Measurements from ENCODE around the gene CLTC. TPM values are rescaled to one million over a fixed set of nuclear protein-coding genes. Genes with fewer than 3 reads are reported as not detected.

Gene CLTC
- polyA plus RNA-seq, 3 donors, result 278 to 338 (median 314) TPM

DNA sequence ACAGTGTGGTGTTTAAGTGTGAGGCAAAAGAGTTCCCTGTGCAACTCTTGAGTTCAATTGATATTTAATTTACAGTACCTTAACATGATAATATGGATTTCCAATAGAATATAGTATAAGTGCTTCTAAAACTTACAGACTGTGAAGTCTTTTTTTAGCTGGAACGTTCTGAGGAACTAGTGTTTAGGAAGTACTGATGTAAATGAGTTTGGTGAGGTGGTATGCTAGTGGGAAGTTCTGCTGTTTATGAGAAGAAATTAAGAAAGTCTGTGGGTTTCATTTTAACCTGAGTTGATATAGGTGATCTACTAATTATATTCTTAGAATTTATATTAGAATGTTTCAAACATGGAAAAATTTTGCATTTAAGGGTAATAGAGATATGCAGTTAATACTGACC, 55.5 kb downstream of the CLTC start:
- DNase-seq, result no peak

DNA sequence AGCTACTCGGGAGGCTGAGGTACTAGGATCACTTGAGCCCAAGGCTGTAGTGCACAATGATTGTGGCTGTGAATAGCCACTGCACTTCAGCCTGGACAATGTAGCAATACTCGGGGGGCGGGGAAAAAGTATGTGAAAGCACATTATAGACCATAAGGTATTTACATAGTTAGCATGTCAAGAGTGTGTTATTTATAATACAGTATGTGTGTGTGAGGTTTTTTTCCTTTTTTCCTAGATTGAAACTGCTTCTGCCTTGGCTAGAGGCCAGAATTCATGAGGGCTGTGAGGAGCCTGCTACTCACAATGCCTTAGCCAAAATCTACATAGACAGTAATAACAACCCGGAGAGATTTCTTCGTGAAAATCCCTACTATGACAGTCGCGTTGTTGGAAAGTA, 57.0 kb downstream of the CLTC start:
- DNase-seq, result no peak

DNA sequence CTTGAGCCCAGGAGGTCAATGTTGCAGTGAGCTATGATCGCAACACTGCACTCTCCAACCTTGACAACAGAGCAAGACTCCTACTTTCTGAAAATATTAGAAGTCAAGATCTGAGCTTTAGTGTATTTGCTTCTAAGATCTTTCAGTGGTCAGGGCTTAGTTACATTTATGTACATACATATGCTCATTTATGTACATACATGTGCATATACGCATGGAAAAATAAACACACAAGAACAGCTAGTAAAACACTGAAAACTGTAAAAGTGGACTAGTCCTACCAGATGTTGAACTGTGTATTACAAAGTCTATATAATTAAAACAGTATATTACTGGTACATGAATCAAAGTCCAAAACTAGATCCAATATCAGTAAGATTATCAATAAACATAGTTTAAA, 59.2 kb downstream of the CLTC start:
- no peak for DNase-seq

DNA sequence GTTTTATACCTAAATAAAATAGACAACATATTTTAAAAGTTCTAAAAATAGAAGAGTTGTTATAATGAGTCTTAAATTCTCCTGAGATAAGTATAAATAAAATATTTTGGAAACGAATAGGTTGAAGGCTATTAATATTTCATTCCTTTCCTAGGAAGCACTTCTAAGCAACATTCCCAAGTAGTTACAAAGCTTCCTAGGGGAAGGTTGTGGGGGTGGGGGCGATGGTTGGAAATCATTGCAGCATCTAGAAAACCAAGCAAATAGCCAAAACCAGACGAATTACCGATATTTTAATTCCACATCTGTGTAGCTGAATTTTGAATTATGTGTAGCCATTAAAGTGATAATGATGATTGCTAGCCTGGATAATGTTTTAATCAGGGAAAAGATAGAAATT, 60.6 kb downstream of the CLTC start:
- no peak for DNase-seq

DNA sequence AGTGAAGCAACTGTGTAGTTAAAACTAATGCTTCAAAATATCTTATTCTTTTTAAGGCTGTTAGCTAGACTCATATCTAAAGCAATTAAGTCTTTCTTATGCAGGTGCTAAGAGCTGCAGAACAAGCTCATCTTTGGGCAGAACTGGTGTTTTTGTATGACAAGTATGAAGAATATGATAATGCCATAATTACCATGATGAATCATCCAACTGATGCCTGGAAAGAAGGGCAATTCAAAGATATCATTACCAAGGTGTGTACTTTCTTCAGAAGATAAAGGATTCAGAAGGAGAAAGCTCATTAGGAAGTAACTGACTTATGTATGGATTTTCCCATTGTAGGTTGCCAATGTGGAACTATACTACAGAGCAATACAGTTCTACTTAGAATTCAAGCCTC, 63.6 kb downstream of the CLTC start:
- DNase-seq, result no peak

DNA sequence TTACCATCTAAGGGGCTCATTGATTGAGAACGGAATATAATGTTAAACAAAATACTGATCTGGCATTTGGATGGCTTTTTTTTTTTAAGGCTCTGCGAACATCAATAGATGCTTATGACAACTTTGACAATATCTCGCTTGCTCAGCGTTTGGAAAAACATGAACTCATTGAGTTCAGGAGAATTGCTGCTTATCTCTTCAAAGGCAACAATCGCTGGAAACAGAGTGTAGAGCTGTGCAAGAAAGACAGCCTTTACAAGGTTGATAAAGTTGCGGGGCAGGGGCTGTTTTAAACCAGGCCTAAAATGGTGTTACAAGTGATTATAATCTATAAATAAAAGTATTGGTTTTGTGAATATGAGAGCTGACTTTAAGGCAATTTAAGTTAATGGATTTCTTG, 65.3 kb downstream of the CLTC start:
- no peak for DNase-seq

DNA sequence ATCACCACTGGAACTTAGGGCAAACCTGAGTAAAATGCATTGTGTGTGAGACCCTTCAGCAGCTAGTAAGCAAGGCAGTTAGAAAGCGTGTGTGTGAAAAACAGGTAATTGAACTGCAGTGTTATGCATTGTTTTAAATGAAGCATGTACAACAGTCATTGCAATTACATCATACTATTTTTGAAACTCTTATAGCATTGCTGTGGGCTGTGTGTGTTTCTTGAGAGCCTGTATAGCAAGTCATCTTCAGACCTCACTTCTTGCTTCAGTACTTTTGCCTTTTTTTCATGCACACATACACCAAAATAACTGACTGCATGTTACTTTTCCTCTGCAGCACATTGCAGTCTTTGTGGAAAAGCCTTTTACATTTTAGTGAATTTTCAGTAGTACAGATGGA, 68.3 kb downstream of the CLTC start:
- no peak for DNase-seq

DNA sequence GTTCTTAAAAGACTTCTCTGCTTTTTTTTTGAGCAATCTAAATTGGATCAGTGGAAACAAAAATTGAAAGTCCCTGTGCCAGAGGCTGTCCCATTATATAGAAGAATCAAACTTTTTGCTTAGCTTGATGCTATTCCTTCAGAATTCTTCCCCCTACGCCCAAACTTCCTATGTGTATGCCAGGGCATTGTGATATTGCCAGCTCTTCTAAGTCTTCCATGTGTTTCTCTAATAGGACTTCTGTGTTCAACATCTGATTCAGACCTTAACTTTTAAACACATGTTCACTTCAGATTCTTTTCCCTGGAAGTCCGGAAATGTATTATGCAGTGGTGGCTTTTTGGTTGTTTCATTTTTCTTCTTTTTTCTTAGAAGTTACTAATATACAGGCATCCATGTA, 68.8 kb downstream of the CLTC start:
- DNase-seq, result no peak

DNA sequence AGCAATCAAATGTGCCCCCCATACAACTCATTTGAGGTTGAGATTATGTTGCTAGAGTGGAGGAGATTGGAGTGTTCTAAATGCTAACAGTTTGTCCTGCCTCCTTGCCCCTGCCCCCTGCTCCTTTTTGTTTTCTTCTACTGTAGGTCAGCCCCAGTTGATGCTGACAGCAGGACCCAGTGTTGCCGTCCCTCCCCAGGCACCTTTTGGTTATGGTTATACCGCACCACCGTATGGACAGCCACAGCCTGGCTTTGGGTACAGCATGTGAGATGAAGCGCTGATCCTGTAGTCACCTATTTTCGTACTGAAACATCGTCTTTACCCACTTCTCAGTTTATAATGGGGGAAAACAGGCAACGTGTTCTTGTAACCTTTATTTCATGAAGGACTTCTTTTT, 73.9 kb downstream of the CLTC start:
- DNase-seq, result no peak

DNA sequence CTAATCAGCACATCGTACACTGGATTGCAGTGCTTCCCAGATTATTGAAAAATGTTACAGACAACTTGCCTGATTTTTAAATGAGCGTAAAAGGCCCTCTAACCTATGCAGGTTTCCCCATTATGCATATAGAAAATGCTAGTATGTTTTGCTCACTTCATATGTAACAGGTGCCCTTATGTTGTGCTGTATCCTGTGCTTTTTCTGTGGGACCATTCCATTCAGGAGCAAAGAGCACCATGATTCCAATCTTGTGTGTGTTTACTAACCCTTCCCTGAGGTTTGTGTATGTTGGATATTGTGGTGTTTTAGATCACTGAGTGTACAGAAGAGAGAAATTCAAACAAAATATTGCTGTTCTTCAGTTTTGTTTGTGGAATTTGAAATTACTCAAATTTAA, 74.6 kb downstream of the CLTC start:
- no peak for DNase-seq

DNA sequence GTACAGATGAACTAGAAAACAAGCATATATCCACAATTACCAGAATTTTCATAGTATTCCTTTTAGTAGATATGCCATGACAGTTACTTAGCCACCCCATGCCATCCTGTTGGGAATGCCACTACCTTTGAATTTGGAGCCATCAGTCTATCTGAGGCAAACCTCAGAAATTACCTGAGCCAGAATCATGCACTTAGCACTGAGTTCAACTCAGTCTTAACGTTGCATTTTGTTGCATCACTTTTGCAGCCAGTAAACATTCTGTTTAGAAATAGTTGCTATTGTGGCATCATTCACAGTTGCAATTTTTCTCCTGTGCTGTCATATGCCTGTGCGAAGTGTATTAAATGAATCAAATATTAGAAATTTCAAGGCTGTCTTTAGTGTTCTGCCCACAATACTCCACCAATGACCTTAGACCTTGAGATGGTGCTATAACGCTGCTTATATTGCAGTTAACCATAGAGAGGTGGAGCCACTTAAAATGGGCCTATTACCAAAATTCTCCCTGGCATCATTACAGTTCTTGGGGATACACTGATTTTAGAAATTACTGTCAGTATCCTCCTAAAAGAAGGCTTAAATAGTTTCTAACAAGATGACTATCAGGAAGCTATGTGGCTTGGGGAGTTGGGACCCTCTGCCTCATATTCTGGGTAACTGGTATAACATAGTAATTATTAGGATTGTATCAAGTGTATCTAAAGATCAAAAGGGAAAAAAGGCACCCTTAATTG, 76.4 kb downstream of the CLTC start:
- no peak for DNase-seq

DNA sequence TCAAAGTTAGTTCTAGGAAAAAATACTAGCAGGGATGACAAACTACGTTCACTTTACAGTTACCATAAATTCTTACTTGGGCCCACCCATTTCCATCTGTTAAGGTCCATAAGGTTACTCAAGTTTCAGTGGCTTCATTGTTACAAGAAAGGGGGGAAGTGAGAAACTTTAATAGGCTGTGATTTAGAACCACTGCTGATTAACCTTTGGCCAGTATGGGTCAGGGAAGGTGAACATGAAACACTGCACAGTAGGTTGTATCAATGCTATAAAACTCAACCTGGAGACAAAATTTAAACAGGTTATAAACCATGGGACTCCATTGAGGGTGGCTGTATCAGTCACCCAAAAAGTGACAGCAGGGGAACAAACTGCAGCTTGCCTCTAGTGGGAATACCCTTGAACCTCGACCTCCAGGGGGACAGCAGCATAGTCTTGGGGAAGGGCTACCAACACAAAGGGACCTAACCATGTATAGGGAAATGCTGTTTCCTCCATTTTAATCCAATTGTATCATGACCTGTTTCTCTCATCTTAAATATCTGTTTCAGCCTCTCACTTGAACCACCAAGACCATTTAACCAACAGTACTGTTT, 77.1 kb downstream of the CLTC start:
- no peak for DNase-seq

DNA sequence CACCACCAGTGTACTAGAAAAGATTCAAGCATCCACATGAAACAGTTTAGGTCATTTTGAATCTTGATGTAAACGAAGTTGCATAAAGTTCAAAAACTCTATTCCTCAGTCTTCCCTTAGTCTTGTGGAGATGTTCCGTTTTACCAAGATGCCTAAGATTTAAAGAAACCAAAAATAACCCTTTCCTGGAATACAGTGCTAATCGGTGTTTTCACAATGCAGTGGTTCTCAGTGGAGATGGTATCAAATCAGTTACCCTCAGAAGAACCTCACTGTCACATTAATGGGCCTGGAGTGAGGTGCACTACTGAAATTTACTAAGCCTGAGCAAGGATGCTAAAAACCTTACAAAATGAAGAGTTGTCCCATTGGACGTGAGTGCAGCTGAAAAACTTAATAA, 78.4 kb downstream of the CLTC start:
- DNase-seq, result no peak

DNA sequence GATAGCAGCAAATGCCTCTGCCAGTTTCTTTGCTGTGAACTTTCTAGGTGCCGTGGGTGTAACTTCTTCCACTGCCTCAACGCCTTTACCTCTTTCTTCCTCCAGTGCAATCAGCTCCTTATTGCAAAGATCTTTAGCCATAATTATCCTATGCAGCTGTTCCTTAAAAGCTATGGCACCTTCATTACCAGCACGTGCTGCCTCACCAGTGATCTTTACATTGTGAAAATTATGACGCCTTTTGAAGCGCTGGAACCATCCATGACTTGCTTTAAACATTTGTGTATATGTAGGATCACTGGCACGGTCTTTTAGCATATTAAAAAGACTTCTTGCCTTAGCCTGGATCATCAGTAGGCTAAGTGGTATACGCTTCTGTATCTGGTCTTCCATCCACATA, 79.5 kb downstream of the CLTC start:
- DNase-seq, result no peak

DNA sequence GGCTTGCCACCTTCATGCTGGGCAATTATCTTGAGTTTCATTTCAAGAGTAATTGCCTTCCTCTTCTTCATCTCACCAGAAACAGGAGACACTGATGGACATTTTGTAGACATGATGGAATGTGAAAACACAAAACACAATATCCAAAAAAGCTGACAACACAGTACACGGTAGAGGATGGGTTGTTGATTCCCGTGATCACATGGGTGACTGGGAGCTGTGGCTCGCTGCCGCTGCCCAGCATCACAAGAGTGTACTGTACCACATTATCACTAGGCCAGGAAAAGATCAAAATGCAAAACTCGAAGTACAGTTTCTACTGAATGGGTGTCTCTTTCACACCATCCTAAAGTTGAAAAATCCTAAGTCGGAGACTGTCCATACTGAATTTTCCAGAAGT, 80.1 kb downstream of the CLTC start:
- no peak for DNase-seq

DNA sequence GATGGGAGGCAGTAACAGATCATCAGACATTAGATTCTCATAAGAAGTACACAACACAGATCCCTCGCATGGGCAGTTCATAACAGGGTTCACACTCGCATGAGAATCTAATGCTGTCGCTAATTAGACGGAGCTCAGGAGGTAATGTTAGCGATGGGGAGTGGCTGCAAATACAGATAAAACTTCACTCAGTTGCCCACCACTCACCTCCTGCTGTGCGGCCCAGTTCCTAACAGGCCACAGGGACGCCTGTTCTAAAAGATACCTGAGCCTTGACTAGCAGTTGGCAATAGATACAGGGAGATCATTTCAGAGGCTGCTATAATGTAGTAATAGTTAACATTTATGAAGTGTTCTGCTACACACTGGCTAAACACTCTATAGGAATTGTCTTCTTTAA, 82.6 kb downstream of the CLTC start:
- DNase-seq, result no peak

DNA sequence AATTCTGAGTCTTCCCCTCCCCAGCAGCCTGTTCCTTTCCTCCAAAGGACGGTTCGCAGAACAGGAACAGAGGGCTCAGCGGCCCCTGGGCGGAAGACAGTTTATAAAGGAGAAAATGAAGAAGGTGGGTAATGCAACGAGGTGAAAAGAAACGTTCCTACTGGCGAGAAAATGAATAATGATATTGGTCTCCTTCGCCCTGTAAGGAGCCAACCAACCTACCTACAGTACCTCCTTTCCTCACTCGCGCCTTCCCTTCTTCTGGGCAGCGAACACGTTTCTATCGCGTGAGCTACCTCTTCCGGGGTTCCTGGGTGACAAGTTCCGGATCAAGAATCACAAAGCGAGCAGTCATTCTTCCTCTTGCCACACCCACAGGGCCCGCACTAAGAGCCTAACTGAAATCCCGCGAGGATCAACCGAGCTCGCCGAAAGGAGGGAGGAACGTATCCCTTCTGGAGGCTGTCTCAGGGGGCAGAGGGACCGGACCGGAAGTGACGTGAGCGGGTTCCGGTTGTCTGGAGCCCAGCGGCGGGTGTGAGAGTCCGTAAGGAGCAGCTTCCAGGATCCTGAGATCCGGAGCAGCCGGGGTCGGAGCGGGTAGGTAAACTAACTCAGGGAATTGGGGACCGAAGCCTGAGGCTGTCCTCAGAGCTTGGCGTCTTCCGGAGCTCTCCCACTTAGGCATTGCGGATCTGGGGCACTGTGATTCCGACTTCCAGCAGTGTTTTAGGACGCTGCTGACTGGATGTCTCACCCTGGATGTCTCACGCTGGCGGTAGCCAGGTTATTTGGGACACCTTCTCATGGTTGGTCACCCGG, 87.7 kb downstream of the CLTC start, which contains the start of the genes PTRH2 and VMP1:
Gene PTRH2, minus strand, starts transcription at position 282 of the 822 bp plus-strand sequence. CDS start 9,452 bp downstream, outside the sequence.
Gene VMP1, plus strand, starts transcription at position 506 of the 822 bp plus-strand sequence. CDS start 23,793 bp downstream, outside the sequence.
- DNase-seq, result peak; percentile 100

DNA sequence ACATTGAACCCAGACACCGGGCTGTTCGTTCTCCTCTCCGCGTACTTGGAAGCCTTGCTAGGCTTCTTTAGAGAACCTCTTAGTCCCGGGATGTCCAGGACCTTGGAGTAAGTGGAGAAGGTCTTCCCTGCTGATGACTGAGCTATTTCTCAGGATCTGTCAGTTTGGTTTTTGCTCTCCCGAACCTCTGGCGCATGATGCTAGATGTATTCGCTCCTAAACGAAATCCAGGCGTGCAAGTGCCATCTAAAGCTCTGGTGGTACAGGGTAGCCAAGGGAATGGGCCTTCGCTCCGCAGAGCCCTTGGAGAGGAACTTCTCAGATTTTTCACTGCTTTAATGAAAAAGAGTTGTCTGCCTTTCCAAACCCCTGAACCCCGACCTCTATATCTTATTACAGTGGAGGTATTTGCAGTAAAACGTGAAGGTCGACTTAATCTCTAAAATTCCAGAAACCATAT, 88.3 kb downstream of the CLTC start:
- DNase-seq, result no peak

DNA sequence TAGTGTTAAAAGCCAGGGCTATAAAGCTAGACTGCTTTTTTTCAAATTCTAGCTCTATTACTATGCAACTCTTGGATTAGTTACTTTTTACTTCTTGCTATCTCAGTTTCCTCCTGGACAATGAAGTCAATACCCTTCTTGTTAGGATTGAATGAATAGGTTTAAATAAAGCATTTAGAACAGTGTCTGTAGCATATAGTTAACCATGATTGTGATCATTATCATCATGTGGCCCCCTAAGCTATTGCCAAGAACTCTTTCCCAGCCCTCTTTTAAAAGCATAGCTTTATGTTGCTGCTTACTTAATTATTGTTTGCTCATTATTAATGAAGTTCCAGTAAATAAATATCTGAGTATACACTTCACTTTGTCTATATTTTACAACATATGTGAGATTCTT, 92.2 kb downstream of the CLTC start:
- DNase-seq, result no peak

DNA sequence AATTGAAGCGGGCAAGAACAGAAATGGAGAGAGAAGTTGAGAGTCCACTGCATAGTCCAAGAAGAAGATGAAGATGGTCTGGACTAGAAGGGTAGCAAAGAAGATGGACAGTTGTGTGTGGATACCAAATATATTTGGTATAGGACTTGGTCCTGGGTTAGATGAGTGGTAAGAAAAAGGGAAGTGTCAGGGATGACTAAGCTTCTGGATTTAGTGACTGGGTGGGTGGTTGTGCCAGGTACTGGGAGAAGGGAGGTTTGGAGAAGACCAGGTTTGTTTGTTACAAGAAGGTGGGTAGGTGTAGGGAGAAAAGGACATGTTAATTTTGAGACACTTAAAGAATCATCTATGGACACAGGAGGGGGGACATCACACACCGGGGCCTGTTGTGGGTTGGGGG, 93.2 kb downstream of the CLTC start:
- no peak for DNase-seq

DNA sequence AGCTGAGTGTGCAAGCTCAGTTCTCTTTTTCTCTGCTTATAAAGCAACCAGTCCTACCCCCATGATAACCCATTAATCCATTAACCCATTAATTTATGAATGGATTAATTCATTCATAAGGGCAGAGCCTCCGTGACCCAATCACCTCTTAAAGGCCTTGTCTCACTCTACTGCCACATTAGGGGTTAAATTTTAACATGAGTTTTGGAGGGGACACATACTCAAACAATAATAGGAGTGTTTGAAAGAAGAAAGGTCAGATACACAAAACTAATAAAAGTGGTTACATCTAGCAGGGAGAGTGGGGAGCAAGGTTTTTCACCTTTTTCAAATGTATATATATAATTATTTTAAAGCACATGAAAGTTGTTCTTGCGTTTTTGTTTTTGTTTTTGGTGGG, 94.6 kb downstream of the CLTC start:
- no peak for DNase-seq

DNA sequence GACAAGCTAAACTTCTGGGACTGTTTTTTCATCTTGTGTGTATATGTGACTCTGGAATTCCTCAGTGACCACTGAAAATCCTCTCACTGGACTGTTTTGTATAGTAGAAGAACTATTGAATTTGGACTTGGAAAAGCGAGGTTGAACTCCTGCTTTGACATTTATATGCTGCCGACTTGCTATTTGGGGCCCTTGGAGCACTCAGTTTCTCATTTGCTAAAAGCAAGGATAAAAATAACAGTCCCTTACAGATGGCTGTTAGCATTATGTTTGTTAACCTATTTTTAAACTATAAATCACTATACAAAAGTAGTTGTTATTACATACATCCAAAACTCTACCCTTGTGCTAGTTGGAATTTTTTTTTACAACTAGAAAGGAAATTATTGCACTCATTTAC, 96.7 kb downstream of the CLTC start:
- DNase-seq, result no peak

DNA sequence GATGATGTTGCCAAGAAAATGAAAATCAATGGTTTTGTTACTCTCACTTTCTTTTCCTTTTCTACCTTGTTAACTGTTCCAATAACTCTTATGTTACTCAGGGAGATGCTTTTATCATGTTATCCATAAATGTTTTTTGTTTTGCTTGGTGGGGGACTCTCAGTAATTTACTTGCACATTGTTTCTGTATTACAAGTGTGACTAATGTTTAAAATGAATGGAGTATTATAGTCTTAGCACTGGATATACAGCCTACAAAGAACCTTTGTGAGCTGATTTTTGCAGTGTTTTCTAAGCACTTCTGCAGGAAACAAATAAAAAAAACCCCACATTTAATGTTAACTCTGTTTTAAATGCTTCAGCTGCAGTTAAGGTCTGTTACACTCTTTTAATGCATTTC, 99.8 kb downstream of the CLTC start:
- DNase-seq, result no peak

Data from renal pelvis (tissue), 4 donors.